ENCODE data around the gene AVPR2.

Gene AVPR2

DNA sequence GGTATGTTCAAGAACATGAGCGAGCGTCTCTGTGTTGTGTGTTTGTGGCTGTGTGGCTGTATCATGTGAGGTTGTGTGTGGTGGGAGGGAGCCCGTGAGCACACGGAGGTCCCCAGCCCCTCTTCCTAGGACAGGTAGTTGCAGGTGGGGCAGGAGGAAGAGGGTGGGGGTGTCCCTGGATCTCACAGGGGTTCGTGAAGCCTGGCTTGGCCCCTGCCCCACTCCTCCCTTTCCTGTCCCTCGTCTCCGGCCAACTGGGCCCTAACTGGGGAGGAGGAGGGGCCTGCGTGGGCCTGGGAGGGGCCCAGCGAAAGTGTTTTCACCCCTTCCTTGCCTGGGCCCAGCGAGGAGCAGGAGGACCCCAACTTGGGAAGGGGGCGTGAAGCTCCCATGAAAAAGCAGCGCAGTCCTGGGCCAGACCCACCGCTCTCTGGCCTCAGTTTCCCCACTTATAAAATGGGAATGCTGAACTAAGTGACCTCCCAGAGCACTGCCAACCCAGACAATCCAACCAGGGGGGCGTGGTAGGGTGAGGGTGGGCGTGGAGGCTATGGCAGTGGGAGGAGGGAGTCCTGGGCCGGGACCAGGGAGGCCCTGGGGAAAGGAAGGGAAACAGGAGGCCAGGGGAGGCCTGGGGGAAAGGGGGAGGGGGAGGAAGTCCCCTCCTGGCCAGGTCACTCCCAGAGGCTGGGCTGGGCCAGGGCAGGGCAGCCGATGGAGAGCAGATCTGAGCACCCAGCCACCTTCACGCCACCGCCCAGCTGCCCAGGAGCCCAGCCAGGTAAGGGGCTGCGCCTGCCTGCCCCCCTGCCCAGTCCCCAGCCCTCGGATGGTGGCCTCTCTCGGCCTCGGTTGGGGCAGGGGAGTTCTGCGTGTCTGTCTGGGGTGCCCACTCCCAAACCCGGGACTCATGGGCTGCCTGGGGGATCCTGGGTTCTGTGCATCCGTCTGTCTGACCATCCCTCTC lies at the start of gene AVPR2:
Gene AVPR2 (plus strand): TSS at position 683 of the 967 bp plus-strand sequence. CDS start 473 bp downstream, outside the sequence.
- Histone ChIP-seq H4K20me1 (peaks cover 48% of the 10 kb centered on the region), H3K9ac (0 out of 2 replicates have a peak within 1 kb of the TSS, but pooled peaks have one; percentile 53), H3K4me1 (peaks cover 80% of the 10 kb centered on the region), H3K4me3 (no peak within 1 kb of the TSS), H3K27ac (peak within 1 kb of the TSS; percentile 51), H3K4me2 (peak within 1 kb of the TSS; percentile 46), H3K27me3 (peaks cover 65% of the 10 kb centered on the region), H3K9me3 (no peaks in the 10 kb centered on the region), H3K36me3 (peaks cover 15% of the 10 kb centered on the region)
- no peak for TF ChIP-seq Cebpa-rat (IDR thresholded peaks at IDR 0.05)

DNA sequence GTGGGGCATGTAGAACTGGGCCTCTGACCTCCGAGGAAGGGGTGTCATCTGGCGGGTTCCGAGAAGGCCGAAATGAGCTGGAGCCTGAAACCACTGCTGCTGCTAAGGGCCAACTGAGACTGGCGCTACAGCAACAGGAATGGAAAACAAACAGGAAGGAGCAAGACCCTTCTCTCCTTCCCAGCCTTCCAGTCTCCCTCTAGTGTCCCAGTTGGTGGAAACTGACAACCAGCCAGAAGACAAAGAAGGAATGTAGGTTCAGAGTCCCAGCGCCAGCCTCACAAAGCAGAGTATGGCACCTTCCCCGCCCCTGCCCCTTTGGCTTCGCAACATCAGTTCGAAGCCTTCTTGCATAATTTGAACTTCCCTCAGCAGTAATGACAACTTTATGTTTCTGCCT lies 49.8 kb upstream of the AVPR2 start:
- Histone ChIP-seq H3K27me3 (peaks cover 93% of the 10 kb centered on the region), H3K4me3 (no peak overlapping the region)

DNA sequence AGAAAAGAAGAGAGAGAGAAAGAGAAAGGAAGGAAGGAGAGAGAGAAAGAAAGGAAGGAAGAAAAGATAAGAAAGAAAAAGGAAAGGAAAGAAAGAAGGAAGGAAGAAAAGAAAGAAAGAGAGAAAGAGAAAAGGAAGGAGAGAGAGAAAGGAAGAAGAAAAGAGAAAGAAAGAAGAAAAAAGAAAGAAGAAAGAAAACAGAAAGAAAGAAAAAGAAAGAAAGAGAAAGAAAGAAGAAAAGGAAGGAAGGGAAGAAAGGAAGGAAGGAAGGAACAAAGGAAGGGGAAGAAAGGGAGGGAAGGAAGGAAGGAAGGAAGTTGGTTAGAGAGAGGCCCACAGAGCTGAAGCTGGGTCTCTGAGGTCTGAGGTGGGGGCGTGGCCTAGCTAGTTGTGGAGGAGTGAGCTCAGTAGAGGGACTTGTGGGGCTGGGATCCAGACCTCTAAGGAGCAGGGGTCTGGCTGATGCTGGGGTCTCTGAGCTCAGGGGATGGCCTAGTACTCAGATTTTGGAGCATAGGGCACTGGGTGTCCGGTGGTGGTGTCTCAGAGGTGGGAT lies 47.0 kb upstream of the AVPR2 start:
- Histone ChIP-seq H3K27ac (no peak overlapping the region), H3K27me3 (peaks cover 85% of the 10 kb centered on the region), H3K36me3 (no peaks in the 10 kb centered on the region), H4K20me1 (peaks cover 9% of the 10 kb centered on the region; the same call in 1 of the 2 replicates), H3K4me3 (no peak overlapping the region), H3K4me2 (no peak overlapping the region; the same call in 1 of the 2 replicates), H3K9ac (no peak overlapping the region), H3K9me3 (peaks cover 15% of the 10 kb centered on the region), H3K4me1 (peaks cover 10% of the 10 kb centered on the region; the same call in 1 of the 2 replicates)
- TF ChIP-seq Cebpa-rat (IDR thresholded peaks at IDR 0.05), result no peak

More for the DNA sequence above, 49.8 kb upstream of the AVPR2 start:
- no peak for TF ChIP-seq Cebpa-rat (IDR thresholded peaks at IDR 0.05)
- no peak overlapping the region for H3K9ac ChIP-seq
- H3K4me1 ChIP-seq, result peaks cover 4% of the 10 kb centered on the region; the same call in 1 of the 2 replicates
- no peaks in the 10 kb centered on the region for H3K36me3 ChIP-seq
- no peak overlapping the region for H3K27ac ChIP-seq
- H4K20me1 ChIP-seq, result peaks cover 2% of the 10 kb centered on the region; the same call in 1 of the 2 replicates
- no peak overlapping the region for H3K4me2 ChIP-seq
- peaks cover 15% of the 10 kb centered on the region for H3K9me3 ChIP-seq

DNA sequence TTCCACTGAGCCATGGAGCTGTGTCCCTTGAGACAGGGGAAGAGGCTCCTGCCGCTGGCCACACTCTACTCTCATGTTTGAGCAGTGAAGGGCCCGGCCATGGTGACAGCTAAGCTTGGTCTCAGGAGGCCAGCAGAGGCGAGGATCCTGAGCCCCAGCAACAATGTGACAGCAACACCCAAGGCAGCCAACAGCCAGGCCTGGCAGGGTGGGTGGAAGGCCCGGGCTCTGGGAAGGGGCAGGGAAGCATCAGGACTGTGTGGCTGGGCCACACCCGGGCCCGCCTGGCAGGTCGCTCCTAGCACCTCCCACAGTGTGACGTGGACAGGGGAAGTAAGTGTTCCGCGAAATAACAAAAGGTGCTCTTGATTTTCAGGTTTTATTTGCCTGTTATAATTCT lies 43.3 kb upstream of the AVPR2 start:
- peaks cover 38% of the 10 kb centered on the region; the same call in 1 of the 2 replicates for H4K20me1 ChIP-seq
- H3K9me3 ChIP-seq, result peaks cover 14% of the 10 kb centered on the region; the same call in 1 of the 2 replicates
- no peak overlapping the region for H3K27ac ChIP-seq
- no peak for TF ChIP-seq Cebpa-rat (IDR thresholded peaks at IDR 0.05)
- peak overlapping the region; percentile 30 for H3K4me2 ChIP-seq
- H3K9ac ChIP-seq, result no peak overlapping the region
- no peaks in the 10 kb centered on the region for H3K36me3 ChIP-seq
- H3K4me1 ChIP-seq, result peaks cover 37% of the 10 kb centered on the region
- H3K4me3 ChIP-seq, result no peak overlapping the region
- peaks cover 79% of the 10 kb centered on the region for H3K27me3 ChIP-seq

DNA sequence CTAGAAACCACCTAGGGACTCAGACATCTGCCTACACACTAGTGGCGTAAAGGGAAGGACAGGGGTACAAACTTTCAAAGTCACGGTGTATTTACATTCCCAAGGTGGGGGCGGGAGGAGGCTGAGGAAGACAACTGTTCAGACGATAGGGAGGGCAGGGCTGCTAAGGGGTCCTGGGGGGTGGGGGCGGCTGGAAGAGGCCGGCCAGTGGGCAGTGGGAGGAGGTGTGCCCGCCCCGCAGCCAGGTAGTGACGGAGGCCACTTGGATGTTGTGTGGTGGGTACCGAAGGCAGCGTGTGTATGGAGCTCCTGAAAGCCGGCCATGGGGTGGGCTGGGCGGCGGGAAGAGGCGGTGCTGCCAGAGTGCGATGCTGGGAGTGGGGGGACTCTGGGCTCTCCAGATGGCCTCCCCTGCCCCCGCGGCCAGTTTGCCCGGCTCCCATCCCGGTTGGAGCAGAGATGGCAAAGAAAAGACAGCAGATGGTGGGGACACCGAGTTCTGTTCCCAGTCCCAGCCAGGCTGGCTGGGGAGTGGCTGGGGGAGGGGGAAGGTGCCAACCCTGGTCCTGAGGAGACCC lies 42.7 kb upstream of the AVPR2 start:
- H3K4me3 ChIP-seq, result no peak overlapping the region
- H3K9me3 ChIP-seq, result peaks cover 7% of the 10 kb centered on the region
- H3K27me3 ChIP-seq, result peaks cover 79% of the 10 kb centered on the region
- peaks cover 34% of the 10 kb centered on the region for H3K4me1 ChIP-seq
- peaks cover 38% of the 10 kb centered on the region; the same call in 1 of the 2 replicates for H4K20me1 ChIP-seq
- TF ChIP-seq Cebpa-rat (IDR thresholded peaks at IDR 0.05), result no peak
- peaks cover 2% of the 10 kb centered on the region; the same call in 1 of the 2 replicates for H3K36me3 ChIP-seq
- no peak overlapping the region for H3K9ac ChIP-seq
- H3K4me2 ChIP-seq, result no peak overlapping the region
- no peak overlapping the region for H3K27ac ChIP-seq

DNA sequence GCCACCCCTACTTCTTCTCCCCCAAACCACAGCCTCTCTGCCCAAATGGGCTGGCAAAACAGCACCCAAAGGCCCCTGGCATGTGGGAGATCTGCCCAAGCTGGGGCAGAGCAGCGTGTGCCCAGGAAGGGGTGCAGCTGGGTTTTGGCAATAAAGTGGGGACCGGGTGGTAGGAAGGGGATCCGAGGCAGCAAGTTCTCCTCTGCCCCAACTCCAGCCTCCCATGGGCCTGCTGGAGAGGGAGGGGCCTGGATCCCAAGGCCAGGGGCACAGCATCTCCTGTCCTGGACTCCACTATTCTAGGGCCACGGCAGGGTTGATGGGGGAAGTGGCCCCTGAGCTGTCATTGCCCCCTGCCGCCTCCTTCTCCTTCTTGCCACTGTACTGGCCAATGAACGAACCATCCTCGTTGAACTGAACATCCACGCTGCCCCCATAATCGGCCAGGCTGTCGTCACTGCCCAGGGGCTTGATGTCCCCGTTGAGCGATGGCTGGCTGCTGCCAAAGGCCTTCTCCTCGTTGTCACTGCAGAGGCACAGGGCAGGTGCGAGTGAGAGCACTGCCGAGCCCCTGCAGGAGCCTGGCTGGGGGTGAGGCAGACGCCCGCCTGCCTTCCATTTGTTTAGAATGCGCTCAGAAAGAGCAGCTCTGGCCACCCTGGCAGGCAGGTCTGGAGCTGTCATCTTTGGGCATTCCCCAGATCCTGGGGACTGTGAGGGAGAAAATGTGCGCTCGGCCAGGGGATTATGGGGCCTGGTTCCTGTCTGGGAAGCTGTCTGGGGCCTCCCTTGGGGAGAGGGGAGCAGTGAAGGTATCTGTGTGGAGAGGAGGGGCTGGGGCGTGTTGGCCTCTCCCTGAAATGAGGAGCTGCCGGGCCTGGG lies 41.9 kb upstream of the AVPR2 start:
- Histone ChIP-seq H3K4me2 (peak overlapping the region; percentile 53), H3K4me1 (peaks cover 33% of the 10 kb centered on the region), H3K27ac (no peak overlapping the region), H3K27me3 (peaks cover 79% of the 10 kb centered on the region), H3K4me3 (no peak overlapping the region), H3K36me3 (peaks cover 9% of the 10 kb centered on the region; the same call in 1 of the 2 replicates), H3K9ac (no peak overlapping the region), H3K9me3 (peaks cover 6% of the 10 kb centered on the region), H4K20me1 (peaks cover 38% of the 10 kb centered on the region; the same call in 1 of the 2 replicates)
- no peak for TF ChIP-seq Cebpa-rat (IDR thresholded peaks at IDR 0.05)

DNA sequence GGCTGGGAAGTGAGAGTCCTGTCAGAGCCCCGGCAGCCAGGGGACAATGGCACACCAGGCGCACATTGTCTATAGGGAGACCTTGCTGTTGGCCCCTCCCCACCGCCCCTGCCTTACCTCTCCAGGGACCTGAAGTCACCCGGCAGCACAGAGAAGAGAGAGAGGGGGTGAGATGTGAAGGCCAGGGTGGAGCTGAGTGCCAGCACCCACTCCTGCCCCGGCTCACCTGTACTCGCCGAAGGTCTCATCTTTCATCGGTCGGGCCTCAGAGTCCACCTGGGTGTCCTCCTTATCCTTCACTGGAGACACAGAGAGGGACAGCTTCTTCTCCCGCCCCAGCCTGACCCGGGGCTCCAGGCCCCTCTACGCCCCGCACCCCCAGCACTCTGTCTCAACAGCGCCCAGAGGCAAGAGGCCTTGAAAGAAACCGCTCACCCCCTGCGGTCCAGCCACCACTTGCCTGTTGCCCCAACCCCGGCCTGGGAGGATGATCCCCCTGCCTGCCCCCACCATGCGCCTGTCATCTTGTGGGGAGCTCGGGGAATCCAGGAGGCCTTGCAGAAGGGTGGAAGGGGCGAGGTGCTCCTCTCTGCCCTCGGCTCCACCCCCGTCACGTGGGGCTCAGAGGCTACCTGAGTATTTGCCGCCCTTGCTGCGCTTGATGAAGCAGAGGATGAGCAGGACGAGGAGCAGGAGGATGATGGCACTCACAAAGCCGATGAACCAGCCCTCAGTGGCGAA lies 41.1 kb upstream of the AVPR2 start:
- Histone ChIP-seq H3K27me3 (peaks cover 77% of the 10 kb centered on the region), H3K4me1 (peaks cover 33% of the 10 kb centered on the region), H3K27ac (no peak overlapping the region), H3K4me3 (no peak overlapping the region), H3K9me3 (peaks cover 6% of the 10 kb centered on the region), H3K36me3 (peaks cover 11% of the 10 kb centered on the region; the same call in 1 of the 2 replicates), H3K9ac (no peak overlapping the region), H3K4me2 (peak overlapping the region; percentile 53), H4K20me1 (peaks cover 41% of the 10 kb centered on the region; the same call in 1 of the 2 replicates)
- no peak for TF ChIP-seq Cebpa-rat (IDR thresholded peaks at IDR 0.05)

DNA sequence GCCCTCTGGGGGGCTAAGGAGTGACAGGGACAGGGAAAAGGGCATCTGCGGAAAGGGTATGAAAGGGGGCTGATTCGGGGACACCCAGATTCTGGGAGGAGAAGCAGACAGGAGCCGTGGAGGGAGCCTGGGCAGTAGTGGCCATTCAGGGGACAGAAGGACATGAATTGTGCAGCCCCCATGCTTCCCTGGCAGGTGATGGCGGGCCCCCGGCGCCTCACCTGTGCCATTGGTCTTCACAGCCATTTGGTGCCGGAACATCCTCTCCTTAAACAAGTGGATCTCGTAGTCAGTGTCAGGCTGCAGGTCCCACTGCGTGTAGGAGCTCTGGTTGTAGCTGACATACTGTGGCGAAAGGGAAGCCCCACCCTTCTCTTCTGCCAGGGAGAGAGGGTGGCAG lies 40.4 kb upstream of the AVPR2 start:
- H3K4me3 ChIP-seq, result no peak overlapping the region
- TF ChIP-seq Cebpa-rat (IDR thresholded peaks at IDR 0.05), result no peak

More for the DNA sequence above, 40.4 kb upstream of the AVPR2 start:
- H3K36me3 ChIP-seq, result peaks cover 14% of the 10 kb centered on the region; the same call in 1 of the 2 replicates
- no peak overlapping the region for H3K27ac ChIP-seq
- peaks cover 77% of the 10 kb centered on the region for H3K27me3 ChIP-seq
- no peaks in the 10 kb centered on the region; the same call in 1 of the 2 replicates for H3K9me3 ChIP-seq
- H3K9ac ChIP-seq, result no peak overlapping the region
- H4K20me1 ChIP-seq, result peaks cover 48% of the 10 kb centered on the region; the same call in 1 of the 2 replicates
- H3K4me2 ChIP-seq, result peak overlapping the region; percentile 53
- peaks cover 33% of the 10 kb centered on the region for H3K4me1 ChIP-seq
